Measurements from ENCODE around the gene SHISA6. TPM values are rescaled to one million over a fixed set of nuclear protein-coding genes. Genes with fewer than 3 reads are reported as not detected.
A peak's percentile ranks its signal among the peaks of the same experiment; 100 is the strongest.

Gene SHISA6
- total RNA-seq, 1 experiment from 2014 or later = 21.1 TPM

DNA sequence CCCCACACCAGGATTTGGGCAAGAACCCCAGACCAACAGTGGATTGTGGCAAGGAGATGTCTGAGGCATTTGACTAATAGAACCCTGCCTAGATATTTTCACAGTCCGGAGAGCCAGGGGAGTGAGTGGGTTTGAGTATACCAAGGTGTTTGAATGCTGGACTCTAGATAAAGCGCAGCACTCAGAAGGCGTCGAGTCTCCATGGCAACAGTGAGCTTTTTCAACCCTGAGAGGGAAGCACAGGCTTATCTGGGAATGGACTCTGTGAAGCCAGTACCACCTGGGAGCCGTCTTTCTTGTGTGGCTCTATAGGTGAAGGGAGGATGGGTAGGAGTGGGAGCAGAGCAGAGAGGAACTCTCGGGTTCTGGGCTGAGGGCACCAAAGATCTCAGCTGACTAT is 147.0 kb downstream of the SHISA6 start:
- Histone ChIP-seq H3K4me3 (ENCODE audit: low read depth, low read length) (no peak overlapping the region), H3K4me1 (no peaks in the 10 kb centered on the region), H3K27me3 (replicated peaks; ENCODE audit: control insufficient read depth, insufficient read depth, low read length) (no peaks in the 10 kb centered on the region), H3K9me3 (no peaks in the 10 kb centered on the region), H3K36me3 (ENCODE audit: control insufficient read depth, insufficient read depth, low read length) (no peaks in the 10 kb centered on the region)
- peaks cover 31% of the 10 kb centered on the region for H3K36me3 Mint-ChIP-seq (ENCODE audit: insufficient read depth, unreplicated experiment)
- no peaks in the 10 kb centered on the region for H3K4me1 Mint-ChIP-seq (ENCODE audit: low read depth, unreplicated experiment)
- TF ChIP-seq, protein P1, sequence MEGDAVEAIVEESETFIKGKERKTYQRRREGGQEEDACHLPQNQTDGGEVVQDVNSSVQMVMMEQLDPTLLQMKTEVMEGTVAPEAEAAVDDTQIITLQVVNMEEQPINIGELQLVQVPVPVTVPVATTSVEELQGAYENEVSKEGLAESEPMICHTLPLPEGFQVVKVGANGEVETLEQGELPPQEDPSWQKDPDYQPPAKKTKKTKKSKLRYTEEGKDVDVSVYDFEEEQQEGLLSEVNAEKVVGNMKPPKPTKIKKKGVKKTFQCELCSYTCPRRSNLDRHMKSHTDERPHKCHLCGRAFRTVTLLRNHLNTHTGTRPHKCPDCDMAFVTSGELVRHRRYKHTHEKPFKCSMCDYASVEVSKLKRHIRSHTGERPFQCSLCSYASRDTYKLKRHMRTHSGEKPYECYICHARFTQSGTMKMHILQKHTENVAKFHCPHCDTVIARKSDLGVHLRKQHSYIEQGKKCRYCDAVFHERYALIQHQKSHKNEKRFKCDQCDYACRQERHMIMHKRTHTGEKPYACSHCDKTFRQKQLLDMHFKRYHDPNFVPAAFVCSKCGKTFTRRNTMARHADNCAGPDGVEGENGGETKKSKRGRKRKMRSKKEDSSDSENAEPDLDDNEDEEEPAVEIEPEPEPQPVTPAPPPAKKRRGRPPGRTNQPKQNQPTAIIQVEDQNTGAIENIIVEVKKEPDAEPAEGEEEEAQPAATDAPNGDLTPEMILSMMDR (IDR thresholded peaks at IDR 0.05; ENCODE audit: insufficient read depth in 1 of 2, low read depth in 1 of 2, low read length in 1 of 2, severe bottlenecking in 1 of 2, unreplicated experiment in 1 of 2) = no peak
- no peak overlapping the region for H3K4me3 Mint-ChIP-seq (ENCODE audit: unreplicated experiment)
- CTCF ChIA-PET = no interaction called here
- H3K27me3 Mint-ChIP-seq (ENCODE audit: insufficient read depth, unreplicated experiment) = no peaks in the 10 kb centered on the region
- no peaks in the 10 kb centered on the region for H3K9me3 Mint-ChIP-seq (ENCODE audit: unreplicated experiment)
- DNase-seq = no peak
- intact Hi-C loops (cut with micrococcal nuclease; ENCODE audit: unreplicated experiment) = no loop called here
- POLR2A ChIA-PET = no interaction called here
- H3K27ac Mint-ChIP-seq (ENCODE audit: unreplicated experiment) = no peak overlapping the region
- no TSS peak for BruUV-seq (replicated peaks)

DNA sequence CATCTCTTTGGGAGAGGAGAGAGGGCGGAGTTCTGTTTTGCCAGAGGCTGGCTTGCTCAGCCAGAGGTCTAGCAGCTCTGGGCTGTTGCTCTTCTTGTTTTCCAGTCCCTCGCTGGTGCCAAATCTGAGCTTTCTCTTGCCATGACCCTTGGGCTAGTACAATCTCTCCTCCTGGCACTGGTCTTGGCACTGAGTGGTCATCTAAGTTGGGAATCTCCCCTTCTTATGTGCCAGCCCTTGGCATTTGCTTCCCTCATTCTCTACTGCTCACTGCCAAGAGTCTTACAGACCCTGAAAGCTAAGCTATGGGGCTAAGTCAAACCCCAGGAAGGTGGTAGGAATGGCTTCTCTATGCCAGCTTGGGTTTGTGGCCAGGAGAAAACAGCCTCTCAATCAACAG is 148.6 kb downstream of the SHISA6 start:
- no peaks in the 10 kb centered on the region for H3K4me1 ChIP-seq
- H3K36me3 ChIP-seq (ENCODE audit: control insufficient read depth, insufficient read depth, low read length) = no peaks in the 10 kb centered on the region
- no peak overlapping the region for H3K4me3 ChIP-seq (ENCODE audit: low read depth, low read length)
- Mint-ChIP-seq H3K27ac (ENCODE audit: unreplicated experiment) (no peak overlapping the region), H3K36me3 (ENCODE audit: insufficient read depth, unreplicated experiment) (peaks cover 31% of the 10 kb centered on the region), H3K9me3 (ENCODE audit: unreplicated experiment) (no peaks in the 10 kb centered on the region), H3K4me3 (ENCODE audit: unreplicated experiment) (no peak overlapping the region), H3K4me1 (ENCODE audit: low read depth, unreplicated experiment) (no peaks in the 10 kb centered on the region), H3K27me3 (ENCODE audit: insufficient read depth, unreplicated experiment) (no peaks in the 10 kb centered on the region)
- no TSS peak for BruUV-seq (replicated peaks)
- no peak for DNase-seq
- ChIA-PET CTCF (no interaction called here), POLR2A (no interaction called here)
- no peaks in the 10 kb centered on the region for H3K27me3 ChIP-seq (replicated peaks; ENCODE audit: control insufficient read depth, insufficient read depth, low read length)
- TF ChIP-seq, protein P1 (IDR thresholded peaks at IDR 0.05; ENCODE audit: insufficient read depth in 1 of 2, low read depth in 1 of 2, low read length in 1 of 2, severe bottlenecking in 1 of 2, unreplicated experiment in 1 of 2) = no peak
- no peaks in the 10 kb centered on the region for H3K9me3 ChIP-seq
- intact Hi-C loops (cut with micrococcal nuclease; ENCODE audit: unreplicated experiment) = no loop called here

DNA sequence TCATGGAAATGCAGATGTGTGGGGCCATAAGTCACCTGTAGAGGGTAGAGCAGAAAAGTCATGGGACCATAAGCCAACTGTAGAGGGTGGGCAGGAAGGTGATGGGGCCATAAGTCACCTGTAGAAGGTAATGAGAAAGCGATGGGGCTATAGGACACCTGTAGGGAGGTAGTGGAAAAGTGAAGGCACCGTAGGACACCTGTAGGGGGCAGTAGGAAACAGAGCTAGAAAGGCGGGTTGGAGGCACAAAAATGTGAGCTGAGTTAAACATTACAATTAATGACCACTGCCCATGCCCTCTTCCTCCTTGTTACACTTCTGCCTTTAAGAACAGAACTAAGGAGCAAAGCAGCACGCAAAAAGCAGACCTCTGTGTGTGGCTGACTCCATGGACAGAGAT is 150.1 kb downstream of the SHISA6 start:
- DNase-seq = peak in 1 of 2 experiments; percentile 7
- no peak overlapping the region for H3K4me3 ChIP-seq (ENCODE audit: low read depth, low read length)
- H3K27me3 ChIP-seq (replicated peaks; ENCODE audit: control insufficient read depth, insufficient read depth, low read length) = no peaks in the 10 kb centered on the region
- no peaks in the 10 kb centered on the region for H3K4me1 Mint-ChIP-seq (ENCODE audit: low read depth, unreplicated experiment)
- CTCF ChIA-PET = interaction anchor here (0.6 kb wide), 1 partner anchor 253 kb away, joined by 3 read pairs; no protein-coding TSS in a partner anchor
- no peak overlapping the region for H3K27ac Mint-ChIP-seq (ENCODE audit: unreplicated experiment)
- H3K4me1 ChIP-seq = no peaks in the 10 kb centered on the region
- BruUV-seq (replicated peaks) = no TSS peak
- no peaks in the 10 kb centered on the region for H3K27me3 Mint-ChIP-seq (ENCODE audit: insufficient read depth, unreplicated experiment)
- no peaks in the 10 kb centered on the region for H3K9me3 Mint-ChIP-seq (ENCODE audit: unreplicated experiment)
- no peaks in the 10 kb centered on the region for H3K36me3 ChIP-seq (ENCODE audit: control insufficient read depth, insufficient read depth, low read length)
- POLR2A ChIA-PET = no interaction called here
- TF ChIP-seq, protein P1 (IDR thresholded peaks at IDR 0.05; ENCODE audit: insufficient read depth in 1 of 2, low read depth in 1 of 2, low read length in 1 of 2, severe bottlenecking in 1 of 2, unreplicated experiment in 1 of 2) = peak in 1 of 2 experiments; percentile 2
- no peak overlapping the region for H3K4me3 Mint-ChIP-seq (ENCODE audit: unreplicated experiment)
- peaks cover 17% of the 10 kb centered on the region for H3K36me3 Mint-ChIP-seq (ENCODE audit: insufficient read depth, unreplicated experiment)
- H3K9me3 ChIP-seq = no peaks in the 10 kb centered on the region
- intact Hi-C loops (cut with micrococcal nuclease; ENCODE audit: unreplicated experiment) = no loop called here
